ENCODE measurements around the gene METTL26.

- TF ChIP-seq, protein P1, sequence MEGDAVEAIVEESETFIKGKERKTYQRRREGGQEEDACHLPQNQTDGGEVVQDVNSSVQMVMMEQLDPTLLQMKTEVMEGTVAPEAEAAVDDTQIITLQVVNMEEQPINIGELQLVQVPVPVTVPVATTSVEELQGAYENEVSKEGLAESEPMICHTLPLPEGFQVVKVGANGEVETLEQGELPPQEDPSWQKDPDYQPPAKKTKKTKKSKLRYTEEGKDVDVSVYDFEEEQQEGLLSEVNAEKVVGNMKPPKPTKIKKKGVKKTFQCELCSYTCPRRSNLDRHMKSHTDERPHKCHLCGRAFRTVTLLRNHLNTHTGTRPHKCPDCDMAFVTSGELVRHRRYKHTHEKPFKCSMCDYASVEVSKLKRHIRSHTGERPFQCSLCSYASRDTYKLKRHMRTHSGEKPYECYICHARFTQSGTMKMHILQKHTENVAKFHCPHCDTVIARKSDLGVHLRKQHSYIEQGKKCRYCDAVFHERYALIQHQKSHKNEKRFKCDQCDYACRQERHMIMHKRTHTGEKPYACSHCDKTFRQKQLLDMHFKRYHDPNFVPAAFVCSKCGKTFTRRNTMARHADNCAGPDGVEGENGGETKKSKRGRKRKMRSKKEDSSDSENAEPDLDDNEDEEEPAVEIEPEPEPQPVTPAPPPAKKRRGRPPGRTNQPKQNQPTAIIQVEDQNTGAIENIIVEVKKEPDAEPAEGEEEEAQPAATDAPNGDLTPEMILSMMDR (IDR thresholded peaks at IDR 0.05) = no peak
- no peak for TF ChIP-seq POLR2A (IDR thresholded peaks at IDR 0.05)
- TF ChIP-seq POLR2AphosphoS5 (IDR thresholded peaks at IDR 0.05) = no peak
- no peak for TF ChIP-seq EP300 (IDR thresholded peaks at IDR 0.05)
Observed at GRCh38 chr16:634051-634670, 1.9 kb downstream of the METTL26 start.
